ENCODE results near the gene FHOD1. TPM values are rescaled to one million over a fixed set of nuclear protein-coding genes. Genes with fewer than 3 reads are reported as not detected.

Gene FHOD1
- total and polyA plus RNA-seq, 8 donors = 68.4 to 300 (median 186) TPM

DNA sequence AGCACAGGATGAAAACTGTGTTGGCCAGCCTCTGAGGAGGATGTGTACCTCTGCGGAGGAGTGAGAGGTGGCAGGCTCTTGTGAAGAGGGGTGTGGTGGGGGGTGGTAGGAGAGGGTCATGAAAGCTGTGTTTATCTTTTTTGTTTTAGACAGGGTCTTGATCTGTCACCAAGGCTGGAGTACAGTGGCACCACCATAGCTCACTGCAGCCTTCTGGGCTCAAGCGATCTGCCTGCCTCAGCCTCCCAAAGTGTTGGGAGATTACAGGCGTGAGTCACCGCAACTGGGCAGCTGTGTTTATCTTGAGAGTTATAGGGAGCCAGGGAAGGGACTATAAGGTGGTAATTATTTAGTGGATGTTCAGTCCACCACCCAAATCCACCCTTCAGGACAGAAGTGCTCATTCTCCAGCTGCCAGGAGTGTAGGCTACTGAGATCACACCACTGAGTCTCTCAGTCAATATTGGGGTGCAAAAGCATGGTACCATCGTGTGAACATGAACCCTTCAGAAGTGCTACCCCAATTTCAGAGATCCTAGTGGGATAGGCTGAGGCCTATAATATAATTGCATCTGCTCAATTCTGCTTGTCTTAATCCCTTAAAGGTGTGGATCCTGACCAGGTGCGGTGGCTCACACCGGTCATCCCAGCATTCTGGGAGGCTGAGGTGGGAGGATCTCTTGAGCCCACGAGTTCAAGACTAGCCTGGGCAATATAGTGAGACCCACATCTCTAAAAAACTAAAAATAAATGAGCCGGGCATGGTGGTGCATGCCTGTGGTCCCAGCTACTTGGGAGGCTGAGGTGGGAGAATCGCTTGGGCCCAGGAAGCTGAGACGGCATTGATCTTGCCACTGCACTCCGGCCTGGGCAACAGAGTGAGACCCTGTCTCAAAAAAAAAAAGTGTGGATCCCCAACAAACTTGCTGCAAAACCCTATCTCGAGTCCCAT, 56.6 kb downstream of the FHOD1 start:
- ATAC-seq (no peak), DNase-seq (no peak)
- Histone ChIP-seq H3K4me3 (peak overlapping the region in 1 of 2 donors; percentile 40), H3K36me3 (peaks cover 0 to 24% of the 10 kb centered on the region in 2 donors), H3K9me3 (no peaks in the 10 kb centered on the region), H3K4me1 (peaks cover 15 to 46% of the 10 kb centered on the region in 2 donors), H3K27ac (peak overlapping the region; percentile 19 to 35), H3K27me3 (no peaks in the 10 kb centered on the region)
- intact Hi-C loops (cut with DNase I) = no loop called here
- TF ChIP-seq, protein P1, sequence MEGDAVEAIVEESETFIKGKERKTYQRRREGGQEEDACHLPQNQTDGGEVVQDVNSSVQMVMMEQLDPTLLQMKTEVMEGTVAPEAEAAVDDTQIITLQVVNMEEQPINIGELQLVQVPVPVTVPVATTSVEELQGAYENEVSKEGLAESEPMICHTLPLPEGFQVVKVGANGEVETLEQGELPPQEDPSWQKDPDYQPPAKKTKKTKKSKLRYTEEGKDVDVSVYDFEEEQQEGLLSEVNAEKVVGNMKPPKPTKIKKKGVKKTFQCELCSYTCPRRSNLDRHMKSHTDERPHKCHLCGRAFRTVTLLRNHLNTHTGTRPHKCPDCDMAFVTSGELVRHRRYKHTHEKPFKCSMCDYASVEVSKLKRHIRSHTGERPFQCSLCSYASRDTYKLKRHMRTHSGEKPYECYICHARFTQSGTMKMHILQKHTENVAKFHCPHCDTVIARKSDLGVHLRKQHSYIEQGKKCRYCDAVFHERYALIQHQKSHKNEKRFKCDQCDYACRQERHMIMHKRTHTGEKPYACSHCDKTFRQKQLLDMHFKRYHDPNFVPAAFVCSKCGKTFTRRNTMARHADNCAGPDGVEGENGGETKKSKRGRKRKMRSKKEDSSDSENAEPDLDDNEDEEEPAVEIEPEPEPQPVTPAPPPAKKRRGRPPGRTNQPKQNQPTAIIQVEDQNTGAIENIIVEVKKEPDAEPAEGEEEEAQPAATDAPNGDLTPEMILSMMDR (IDR thresholded peaks at IDR 0.05) = no peak

DNA sequence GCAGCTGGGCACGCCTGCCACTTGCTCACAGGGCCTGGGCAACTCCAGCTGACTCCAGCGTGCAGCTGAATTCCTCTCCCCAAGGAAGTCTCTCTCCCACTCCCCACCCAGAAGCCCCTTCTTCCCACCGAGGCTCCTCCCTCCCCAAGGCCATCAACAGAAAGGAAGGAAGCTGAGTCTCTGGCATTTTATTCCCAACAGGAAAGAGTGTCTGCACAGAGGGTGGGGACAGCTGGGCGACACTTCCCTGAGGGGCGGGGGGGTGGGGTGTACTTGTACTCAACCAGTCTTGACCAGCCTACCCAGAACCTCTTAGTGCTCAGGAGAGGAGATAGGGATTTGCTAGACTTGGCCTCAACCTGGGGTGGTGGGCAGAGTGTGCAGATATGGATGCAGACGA, 57.2 kb downstream of the FHOD1 start, which contains the start of gene EXOC3L1:
Gene EXOC3L1, minus strand, starts transcription at position 96 of the 400 bp plus-strand sequence. CDS start 460 bp downstream, outside the sequence.
- ATAC-seq = no peak
- Histone ChIP-seq H3K27ac (peak within 1 kb of the TSS; percentile 19 to 35), H3K4me3 (peak within 1 kb of the TSS in 1 of 2 donors; percentile 40), H3K4me1 (peaks cover 21 to 47% of the 10 kb centered on the region in 2 donors), H3K27me3 (peaks cover 0 to 3% of the 10 kb centered on the region in 2 donors), H3K9me3 (no peaks in the 10 kb centered on the region), H3K36me3 (peaks cover 0 to 17% of the 10 kb centered on the region in 2 donors)
- DNase-seq = no peak
- intact Hi-C loops (cut with DNase I) = no loop called here
- TF ChIP-seq, protein P1 (IDR thresholded peaks at IDR 0.05) = no peak

DNA sequence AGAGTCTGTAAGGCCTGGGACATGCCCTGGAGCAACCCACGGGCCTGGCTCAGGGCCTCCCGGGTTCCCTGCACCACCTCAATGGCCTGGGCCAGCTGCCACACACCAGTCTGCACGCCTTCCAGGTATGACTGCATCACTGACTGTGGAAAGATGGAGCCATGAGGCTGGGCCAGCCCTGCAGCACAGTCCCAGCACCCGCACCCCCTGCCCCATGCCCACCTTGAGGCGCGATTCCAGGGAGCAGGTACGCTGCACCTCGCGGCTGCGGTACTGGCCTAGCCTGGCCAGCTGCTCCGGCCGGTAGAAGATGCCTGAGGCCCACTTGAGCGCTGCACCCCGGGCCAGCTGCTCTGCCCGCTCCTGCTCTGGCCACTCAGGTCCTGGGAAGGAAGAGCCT, 58.5 kb downstream of the FHOD1 start:
- TF ChIP-seq, protein P1 (IDR thresholded peaks at IDR 0.05) = no peak
- Histone ChIP-seq H3K9me3 (no peaks in the 10 kb centered on the region), H3K4me3 (peak overlapping the region in 1 of 2 donors; percentile 40), H3K36me3 (peaks cover 0 to 4% of the 10 kb centered on the region in 2 donors), H3K4me1 (peaks cover 29 to 51% of the 10 kb centered on the region in 2 donors), H3K27ac (peak overlapping the region in 1 of 2 donors; percentile 20), H3K27me3 (peaks cover 0 to 11% of the 10 kb centered on the region in 2 donors)
- intact Hi-C loops (cut with DNase I) = loop anchor here in 1 of 2 donors (10.0 kb wide), 1 partner anchor 214 kb away; no protein-coding TSS in a partner anchor
- DNase-seq = no peak
- ATAC-seq = no peak

DNA sequence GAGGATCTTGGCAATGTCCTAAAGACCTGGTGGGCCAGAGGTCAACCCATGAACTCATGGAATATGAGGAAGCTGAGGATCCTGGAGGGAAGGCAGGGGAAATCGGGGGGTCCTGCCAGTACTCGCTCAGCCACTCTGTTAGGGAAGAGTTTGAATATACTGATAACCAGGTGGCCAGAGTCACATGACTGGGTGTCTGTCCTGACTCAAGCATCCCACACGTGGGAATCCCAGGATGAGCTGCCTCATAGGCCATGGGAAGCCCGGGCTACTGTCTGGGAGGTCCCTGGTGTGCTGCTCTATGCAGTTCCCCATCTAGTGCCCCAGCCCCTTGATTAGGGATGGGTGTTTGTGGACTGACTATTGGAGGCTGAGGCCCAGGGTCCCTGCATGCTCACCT, 59.0 kb downstream of the FHOD1 start:
- intact Hi-C loops (cut with DNase I) = loop anchor here in 1 of 2 donors (10.0 kb wide), 1 partner anchor 214 kb away; no protein-coding TSS in a partner anchor
- TF ChIP-seq, protein P1 (IDR thresholded peaks at IDR 0.05) = no peak
- peaks cover 26 to 46% of the 10 kb centered on the region in 2 donors for H3K4me1 ChIP-seq
- no peak overlapping the region for H3K27ac ChIP-seq
- H3K9me3 ChIP-seq = no peaks in the 10 kb centered on the region
- no peak for DNase-seq
- H3K36me3 ChIP-seq = no peaks in the 10 kb centered on the region
- H3K27me3 ChIP-seq = peaks cover 0 to 11% of the 10 kb centered on the region in 2 donors
- ATAC-seq = no peak
- H3K4me3 ChIP-seq = peak overlapping the region in 1 of 2 donors; percentile 40

Measured in left lung (tissue), 10 donors.